CD4-positive, alpha-beta T cell treated with Interleukin-17A for 1 hour (primary cell): ENCODE results near the gene MYLK.
"Not testable (repeated sequence)": the region's sequence is repeated elsewhere in the genome, so short reads cannot be mapped to it uniquely, and the experiment has no call there.

Experiments used
- DNase-seq: peaks from one replicate; pipeline ENCODE4 v3.0.0-alpha.2; 2020

MYLK gene

GRCh38 chr3:123719061-123719756 is 164.9 kb downstream of the MYLK start:
- DNase-seq, result peak; percentile 28

- no peak for DNase-seq
Observed at GRCh38 chr3:123718108-123718507, 166.0 kb downstream of the MYLK start.

GRCh38 chr3:123717451-123717850 is 166.7 kb downstream of the MYLK start:
- DNase-seq, result not testable (repeated sequence)

- DNase-seq, result no peak
Observed at GRCh38 chr3:123716411-123716810, 167.7 kb downstream of the MYLK start.

GRCh38 chr3:123713211-123713610 is 170.9 kb downstream of the MYLK start:
- no peak for DNase-seq

- no peak for DNase-seq
Observed at GRCh38 chr3:123712077-123712860, 171.9 kb downstream of the MYLK start.

- no peak for DNase-seq
Observed at GRCh38 chr3:123711356-123711755, 172.8 kb downstream of the MYLK start.

- DNase-seq, result no peak
Observed at GRCh38 chr3:123708531-123708930, 175.6 kb downstream of the MYLK start.

GRCh38 chr3:123707641-123708040 is 176.5 kb downstream of the MYLK start:
- DNase-seq, result not testable (repeated sequence)

GRCh38 chr3:123706871-123707270 is 177.3 kb downstream of the MYLK start:
- DNase-seq, result no peak

- no peak for DNase-seq
Observed at GRCh38 chr3:123705488-123706285, 178.4 kb downstream of the MYLK start.

GRCh38 chr3:123703663-123704062 is 180.5 kb downstream of the MYLK start:
- not testable (repeated sequence) for DNase-seq

GRCh38 chr3:123702720-123703119 is 181.4 kb downstream of the MYLK start:
- DNase-seq, result no peak

- DNase-seq, result peak; percentile 8
Observed at GRCh38 chr3:123702057-123702456, 182.1 kb downstream of the MYLK start.

GRCh38 chr3:123700791-123701722 is 183.1 kb downstream of the MYLK start:
- DNase-seq, result no peak

- DNase-seq, result no peak
Observed at GRCh38 chr3:123698813-123699212, 185.3 kb downstream of the MYLK start.

GRCh38 chr3:123696808-123697207 is 187.3 kb downstream of the MYLK start:
- DNase-seq, result no peak

GRCh38 chr3:123695731-123696640 is 188.1 kb downstream of the MYLK start:
- DNase-seq, result no peak

GRCh38 chr3:123695152-123695551 is 189.0 kb downstream of the MYLK start:
- no peak for DNase-seq

- DNase-seq, result no peak
Observed at GRCh38 chr3:123694366-123695087, 189.6 kb downstream of the MYLK start.
